22Rv1 (cell line): ENCODE results near the gene TRMT1.

ENCODE experiments used
- ZFX ChIP-seq: fragments of 450-650 bp; IDR thresholded peaks from 2 replicates; pipeline ENCODE4 v1.6.1; 2017; ENCODE audit warnings: antibody characterized with exemption, borderline replicate concordance
- TF ChIP-seq, protein P1 (sequence below): fragments of 450-650 bp; IDR thresholded peaks from 2 replicates; pipeline ENCODE4 v1.5.1; 2017; ENCODE audit warnings: mild to moderate bottlenecking

DNA sequence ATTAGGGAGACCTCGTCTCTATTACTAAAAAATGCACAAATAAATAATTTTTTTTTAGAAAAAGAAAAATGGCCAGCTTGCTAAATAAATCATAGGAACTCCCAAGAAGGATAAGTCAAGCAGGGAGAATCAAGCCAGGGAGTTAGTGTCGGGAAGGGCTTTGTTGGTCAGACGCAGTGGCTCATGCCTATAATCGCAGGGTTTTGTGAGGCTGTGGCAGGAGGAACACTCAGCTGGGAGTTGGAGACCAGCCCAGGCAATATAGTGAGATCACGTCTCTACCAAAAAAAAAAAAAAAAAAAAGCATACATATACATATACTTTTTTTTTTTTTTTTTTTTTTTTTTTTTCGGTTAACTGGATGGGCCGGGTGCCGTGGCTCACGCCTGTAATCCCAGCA, 10.5 kb upstream of the TRMT1 start:
- TF ChIP-seq, protein P1, sequence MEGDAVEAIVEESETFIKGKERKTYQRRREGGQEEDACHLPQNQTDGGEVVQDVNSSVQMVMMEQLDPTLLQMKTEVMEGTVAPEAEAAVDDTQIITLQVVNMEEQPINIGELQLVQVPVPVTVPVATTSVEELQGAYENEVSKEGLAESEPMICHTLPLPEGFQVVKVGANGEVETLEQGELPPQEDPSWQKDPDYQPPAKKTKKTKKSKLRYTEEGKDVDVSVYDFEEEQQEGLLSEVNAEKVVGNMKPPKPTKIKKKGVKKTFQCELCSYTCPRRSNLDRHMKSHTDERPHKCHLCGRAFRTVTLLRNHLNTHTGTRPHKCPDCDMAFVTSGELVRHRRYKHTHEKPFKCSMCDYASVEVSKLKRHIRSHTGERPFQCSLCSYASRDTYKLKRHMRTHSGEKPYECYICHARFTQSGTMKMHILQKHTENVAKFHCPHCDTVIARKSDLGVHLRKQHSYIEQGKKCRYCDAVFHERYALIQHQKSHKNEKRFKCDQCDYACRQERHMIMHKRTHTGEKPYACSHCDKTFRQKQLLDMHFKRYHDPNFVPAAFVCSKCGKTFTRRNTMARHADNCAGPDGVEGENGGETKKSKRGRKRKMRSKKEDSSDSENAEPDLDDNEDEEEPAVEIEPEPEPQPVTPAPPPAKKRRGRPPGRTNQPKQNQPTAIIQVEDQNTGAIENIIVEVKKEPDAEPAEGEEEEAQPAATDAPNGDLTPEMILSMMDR, result no peak
- TF ChIP-seq ZFX, result no peak
